ENCODE measurements around the gene SLC9A7. TPM values are rescaled to one million over a fixed set of nuclear protein-coding genes. Genes with fewer than 3 reads are reported as not detected.

SLC9A7 gene
- total RNA-seq, 1 donor from 2014 or later = 3.5 TPM

GRCh38 chrX:46647251-46647650, 111.7 kb downstream of the SLC9A7 start:
- H3K9me3 Mint-ChIP-seq = peaks cover 2% of the 10 kb centered on the region

GRCh38 chrX:46645614-46646013, 113.3 kb downstream of the SLC9A7 start:
- no peak overlapping the region for H3K4me3 ChIP-seq
- H3K9me3 Mint-ChIP-seq = peaks cover 2% of the 10 kb centered on the region
- H3K4me3 Mint-ChIP-seq = no peak overlapping the region
- TF ChIP-seq EZH2phosphoT487 (IDR thresholded peaks at IDR 0.05) (no peak), EZH2 (IDR thresholded peaks at IDR 0.05) (no peak), CTCF (IDR thresholded peaks at IDR 0.05) (no peak)
- H3K4me1 Mint-ChIP-seq = peaks cover 34% of the 10 kb centered on the region
- H3K36me3 Mint-ChIP-seq = peaks cover 6% of the 10 kb centered on the region
- no peak overlapping the region for H2AFZ ChIP-seq (replicated peaks)
- no peak overlapping the region for H3K9ac ChIP-seq
- H3K36me3 ChIP-seq = no peaks in the 10 kb centered on the region
- no peaks in the 10 kb centered on the region for H4K20me1 ChIP-seq (ENCODE audit: low read depth)
- H3K27ac Mint-ChIP-seq = no peak overlapping the region
- no peak overlapping the region for H3K4me2 ChIP-seq
- no peaks in the 10 kb centered on the region for H3K9me3 ChIP-seq (ENCODE audit: low read depth)
- no peaks in the 10 kb centered on the region for H3K79me2 ChIP-seq (ENCODE audit: low read depth)
- peaks cover 27% of the 10 kb centered on the region for H3F3A ChIP-seq (ENCODE audit: low read depth)
- peaks cover 2% of the 10 kb centered on the region for H3K27me3 Mint-ChIP-seq (ENCODE audit: insufficient read depth, low read depth)
- no peak overlapping the region for H3K27ac ChIP-seq
- no peak for DNase-seq (ENCODE audit: low spot score)
- H3K4me1 ChIP-seq = peaks cover 36% of the 10 kb centered on the region
- no peaks in the 10 kb centered on the region for H3K27me3 ChIP-seq

More at GRCh38 chrX:46647251-46647650, 111.7 kb downstream of the SLC9A7 start:
- Histone ChIP-seq H3K4me2 (peak overlapping the region; percentile 31), H3K27me3 (no peaks in the 10 kb centered on the region), H4K20me1 (ENCODE audit: low read depth) (no peaks in the 10 kb centered on the region), H3K79me2 (ENCODE audit: low read depth) (no peaks in the 10 kb centered on the region), H2AFZ (replicated peaks) (no peak overlapping the region), H3K9me3 (ENCODE audit: low read depth) (no peaks in the 10 kb centered on the region), H3K9ac (no peak overlapping the region), H3K36me3 (no peaks in the 10 kb centered on the region), H3K27ac (no peak overlapping the region), H3K4me3 (no peak overlapping the region), H3K4me1 (peaks cover 36% of the 10 kb centered on the region), H3F3A (ENCODE audit: low read depth) (peaks cover 32% of the 10 kb centered on the region)
- Mint-ChIP-seq H3K36me3 (peaks cover 6% of the 10 kb centered on the region), H3K4me1 (peaks cover 34% of the 10 kb centered on the region), H3K27me3 (ENCODE audit: insufficient read depth, low read depth) (peaks cover 3% of the 10 kb centered on the region), H3K4me3 (no peak overlapping the region), H3K27ac (no peak overlapping the region)
- TF ChIP-seq CTCF (IDR thresholded peaks at IDR 0.05) (no peak), EZH2phosphoT487 (IDR thresholded peaks at IDR 0.05) (no peak), EZH2 (IDR thresholded peaks at IDR 0.05) (no peak)
- DNase-seq (ENCODE audit: low spot score) = peak; percentile 21

- Mint-ChIP-seq H3K9me3 (peaks cover 2% of the 10 kb centered on the region), H3K27me3 (ENCODE audit: insufficient read depth, low read depth) (peaks cover 2% of the 10 kb centered on the region), H3K36me3 (peaks cover 6% of the 10 kb centered on the region), H3K4me1 (peaks cover 15% of the 10 kb centered on the region), H3K4me3 (no peak overlapping the region), H3K27ac (no peak overlapping the region)
- no peaks in the 10 kb centered on the region for H3K27me3 ChIP-seq
- no peak for DNase-seq (ENCODE audit: low spot score)
- H3K9me3 ChIP-seq (ENCODE audit: low read depth) = no peaks in the 10 kb centered on the region
- no peak overlapping the region for H3K9ac ChIP-seq
- H3K4me1 ChIP-seq = peaks cover 19% of the 10 kb centered on the region
- H2AFZ ChIP-seq (replicated peaks) = no peak overlapping the region
- H3F3A ChIP-seq (ENCODE audit: low read depth) = peaks cover 7% of the 10 kb centered on the region
- no peak overlapping the region for H3K4me3 ChIP-seq
- H3K36me3 ChIP-seq = no peaks in the 10 kb centered on the region
- TF ChIP-seq EZH2phosphoT487 (IDR thresholded peaks at IDR 0.05) (no peak), EZH2 (IDR thresholded peaks at IDR 0.05) (no peak)
- no peaks in the 10 kb centered on the region for H4K20me1 ChIP-seq (ENCODE audit: low read depth)
- H3K27ac ChIP-seq = no peak overlapping the region
- H3K79me2 ChIP-seq (ENCODE audit: low read depth) = no peaks in the 10 kb centered on the region
- no peak overlapping the region for H3K4me2 ChIP-seq
Observed at GRCh38 chrX:46643636-46644035, 115.3 kb downstream of the SLC9A7 start.

DNA sequence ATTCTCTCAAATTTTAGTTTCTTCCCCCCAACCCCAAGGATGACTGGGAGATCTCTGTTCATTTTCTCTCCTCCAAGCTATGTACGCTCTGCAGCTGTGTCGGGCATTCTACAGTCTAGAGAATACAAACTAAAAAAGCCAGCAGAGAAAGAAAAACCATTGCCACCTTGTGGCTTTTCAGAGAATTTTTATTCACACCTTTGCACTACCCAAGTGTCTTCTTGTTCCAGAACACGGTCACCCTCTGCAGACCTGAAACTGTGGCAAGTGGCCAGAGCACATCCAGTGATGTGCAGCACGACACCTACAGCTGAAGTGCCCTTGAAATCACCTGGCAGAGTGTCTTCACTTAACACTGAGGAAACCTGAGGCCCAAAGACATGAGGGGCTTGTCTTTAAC, 116.8 kb downstream of the SLC9A7 start:
- Histone ChIP-seq H3K4me1 (peaks cover 4% of the 10 kb centered on the region), H3K4me3 (no peak overlapping the region), H3K27ac (no peak overlapping the region), H3K4me2 (no peak overlapping the region), H3K27me3 (no peaks in the 10 kb centered on the region), H2AFZ (replicated peaks) (no peak overlapping the region), H3K9ac (no peak overlapping the region), H4K20me1 (ENCODE audit: low read depth) (no peaks in the 10 kb centered on the region), H3K79me2 (ENCODE audit: low read depth) (no peaks in the 10 kb centered on the region), H3K9me3 (ENCODE audit: low read depth) (no peaks in the 10 kb centered on the region), H3K36me3 (no peaks in the 10 kb centered on the region), H3F3A (ENCODE audit: low read depth) (no peaks in the 10 kb centered on the region)
- H3K9me3 Mint-ChIP-seq = peaks cover 2% of the 10 kb centered on the region
- H3K27me3 Mint-ChIP-seq (ENCODE audit: insufficient read depth, low read depth) = peaks cover 2% of the 10 kb centered on the region
- peak; percentile 30 for TF ChIP-seq CTCF (IDR thresholded peaks at IDR 0.05)
- no peak for TF ChIP-seq EZH2phosphoT487 (IDR thresholded peaks at IDR 0.05)
- no peak for TF ChIP-seq EZH2 (IDR thresholded peaks at IDR 0.05)
- no peak overlapping the region for H3K27ac Mint-ChIP-seq
- H3K4me1 Mint-ChIP-seq = no peaks in the 10 kb centered on the region
- H3K4me3 Mint-ChIP-seq = no peak overlapping the region
- peaks cover 2% of the 10 kb centered on the region for H3K36me3 Mint-ChIP-seq
- DNase-seq (ENCODE audit: low spot score) = peak; percentile 12

Data from neural progenitor cell (in vitro differentiated cells).